ENCODE data around the gene SGO1. TPM values are rescaled to one million over a fixed set of nuclear protein-coding genes. Genes with fewer than 3 reads are reported as not detected.

Gene SGO1
- total and polyA plus RNA-seq, 10 donors: 1.9 to 5.7 (median 3.1) TPM

GRCh38 chr3:20141316-20141715 lies 44.7 kb downstream of the SGO1 start:
- 74 to 92% (median 85%) methylated on average over 2 of the region's 2 CpGs for WGBS, 5 donors

GRCh38 chr3:20140881-20141280 lies 45.1 kb downstream of the SGO1 start:
- no peak for DNase-seq
- H3K27ac ChIP-seq: no peak overlapping the region
- H3K4me1 ChIP-seq: no peaks in the 10 kb centered on the region
- no peak overlapping the region for H3K4me3 ChIP-seq
- intact Hi-C loops (cut with DNase I; ENCODE audit: low total_unique reads): no loop called here
- H3K9me3 ChIP-seq: peaks cover 0 to 4% (median 0%) of the 10 kb centered on the region in 8 donors
- no peak for TF ChIP-seq POLR2AphosphoS5 (IDR thresholded peaks at IDR 0.05)
- no peak for TF ChIP-seq POLR2A (IDR thresholded peaks at IDR 0.05)
- no peak for TF ChIP-seq CTCF (IDR thresholded peaks at IDR 0.05 in 8 of 11, conservative IDR thresholded peaks at IDR 0.05 in 3 of 11)
- 41 to 53% (median 43%) methylated on average over 2 of the region's 2 CpGs for WGBS, 5 donors
- no peaks in the 10 kb centered on the region for H3K27me3 ChIP-seq (replicated peaks in 1 of 7)
- peaks cover 0 to 89% (median 30%) of the 10 kb centered on the region in 6 donors for H3K36me3 ChIP-seq

More at GRCh38 chr3:20141316-20141715, 44.7 kb downstream of the SGO1 start:
- Histone ChIP-seq H3K27ac (no peak overlapping the region), H3K36me3 (peaks cover 0 to 93% (median 31%) of the 10 kb centered on the region in 6 donors), H3K9me3 (peaks cover 0 to 4% (median 0%) of the 10 kb centered on the region in 8 donors), H3K4me3 (no peak overlapping the region), H3K27me3 (replicated peaks in 1 of 7) (no peaks in the 10 kb centered on the region), H3K4me1 (no peaks in the 10 kb centered on the region)
- no peak for DNase-seq
- intact Hi-C loops (cut with DNase I; ENCODE audit: low total_unique reads): no loop called here
- no peak for TF ChIP-seq CTCF (IDR thresholded peaks at IDR 0.05 in 8 of 11, conservative IDR thresholded peaks at IDR 0.05 in 3 of 11)
- no peak for TF ChIP-seq POLR2A (IDR thresholded peaks at IDR 0.05)
- no peak for TF ChIP-seq POLR2AphosphoS5 (IDR thresholded peaks at IDR 0.05)

GRCh38 chr3:20137647-20138046 lies 48.4 kb downstream of the SGO1 start:
- no peak overlapping the region for H3K27ac ChIP-seq
- H3K27me3 ChIP-seq (replicated peaks in 1 of 7): no peaks in the 10 kb centered on the region
- H3K36me3 ChIP-seq: peaks cover 0 to 81% (median 35%) of the 10 kb centered on the region in 6 donors
- no peak for DNase-seq
- no peaks in the 10 kb centered on the region for H3K9me3 ChIP-seq
- no peak overlapping the region for H3K4me3 ChIP-seq
- intact Hi-C loops (cut with DNase I; ENCODE audit: low total_unique reads): no loop called here
- no peak for TF ChIP-seq CTCF (IDR thresholded peaks at IDR 0.05 in 8 of 11, conservative IDR thresholded peaks at IDR 0.05 in 3 of 11)
- no peak for TF ChIP-seq POLR2A (IDR thresholded peaks at IDR 0.05)
- TF ChIP-seq POLR2AphosphoS5 (IDR thresholded peaks at IDR 0.05): no peak
- no peaks in the 10 kb centered on the region for H3K4me1 ChIP-seq
- WGBS, 5 donors: 81 to 95% (median 86%) methylated on average over 4 of the region's 4 CpGs

GRCh38 chr3:20136231-20136630 lies 49.8 kb downstream of the SGO1 start:
- intact Hi-C loops (cut with DNase I; ENCODE audit: low total_unique reads): no loop called here
- H3K27me3 ChIP-seq (replicated peaks in 1 of 7): no peaks in the 10 kb centered on the region
- WGBS, 5 donors: 94 to 100% (median 95%) methylated on average over 1 of the region's 1 CpG

More at GRCh38 chr3:20136231-20136630, 49.8 kb downstream of the SGO1 start:
- no peak for TF ChIP-seq POLR2A (IDR thresholded peaks at IDR 0.05)
- no peak for TF ChIP-seq CTCF (IDR thresholded peaks at IDR 0.05 in 8 of 11, conservative IDR thresholded peaks at IDR 0.05 in 3 of 11)
- TF ChIP-seq POLR2AphosphoS5 (IDR thresholded peaks at IDR 0.05): no peak
- H3K36me3 ChIP-seq: peaks cover 0 to 81% (median 28%) of the 10 kb centered on the region in 6 donors
- DNase-seq: no peak
- H3K4me3 ChIP-seq: no peak overlapping the region
- H3K4me1 ChIP-seq: no peaks in the 10 kb centered on the region
- no peaks in the 10 kb centered on the region for H3K9me3 ChIP-seq
- no peak overlapping the region for H3K27ac ChIP-seq
